Left hindlimb (tissue), 1 donor: ENCODE results near the gene CSRP2.

Experiments used
- DNase-seq: peaks from one replicate; pipeline ENCODE4 v3.0.0-alpha.2; 2018

Gene CSRP2

GRCh38 chr12:76878899-76879709, at the start of gene CSRP2:
TSS of gene CSRP2 (minus strand) at chr12:76879019. CDS start at chr12:76866260, 12,759 bp downstream.
- DNase-seq, result peak; percentile 94

- peak; percentile 37 for DNase-seq
Measured at GRCh38 chr12:76927170-76927784, 48.5 kb upstream of the CSRP2 start.

DNA sequence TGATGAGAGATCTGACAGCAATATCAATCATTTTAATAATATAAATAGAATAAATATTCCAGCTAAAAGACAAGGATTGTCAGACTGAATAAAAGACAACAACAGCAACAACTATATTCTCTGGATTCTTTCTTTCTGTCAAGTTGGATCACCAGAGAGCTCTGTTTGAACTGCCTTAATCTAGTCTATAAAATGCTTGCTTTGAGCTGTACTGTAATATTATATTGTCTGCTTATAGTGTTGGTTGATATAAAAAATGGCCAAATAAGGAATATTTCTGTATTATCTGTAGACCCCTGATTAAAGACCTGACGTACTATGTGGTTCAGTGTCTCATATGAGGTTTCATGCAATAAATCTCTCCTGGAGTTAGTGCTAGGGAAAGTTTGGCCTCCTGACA, 46.3 kb upstream of the CSRP2 start:
- no peak for DNase-seq

- DNase-seq, result no peak
Measured at GRCh38 chr12:76922866-76923265, 44.0 kb upstream of the CSRP2 start.

GRCh38 chr12:76921891-76922664, 43.3 kb upstream of the CSRP2 start:
- no peak for DNase-seq

DNA sequence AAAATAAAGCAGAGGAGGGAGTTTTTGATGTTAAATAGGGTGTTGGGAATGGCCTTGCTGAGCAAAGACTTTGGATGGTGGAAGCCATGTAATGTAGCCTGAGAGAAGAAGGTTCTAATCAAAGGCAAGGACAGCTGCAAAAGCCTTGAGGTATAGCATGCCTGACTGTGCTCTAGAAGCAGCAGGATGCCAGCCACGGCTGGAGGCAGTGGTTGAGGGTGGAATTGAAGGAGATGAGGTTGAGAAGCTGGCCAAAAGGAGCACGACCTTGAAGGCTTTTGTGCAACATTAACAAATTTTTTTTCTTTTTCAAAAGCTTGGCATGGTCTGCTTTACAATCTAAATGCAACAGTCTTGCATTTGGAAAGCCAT, 42.3 kb upstream of the CSRP2 start:
- DNase-seq, result no peak

GRCh38 chr12:76920172-76921099, 41.6 kb upstream of the CSRP2 start:
- no peak for DNase-seq

- DNase-seq, result no peak
Measured at GRCh38 chr12:76919383-76920171, 40.8 kb upstream of the CSRP2 start.

DNA sequence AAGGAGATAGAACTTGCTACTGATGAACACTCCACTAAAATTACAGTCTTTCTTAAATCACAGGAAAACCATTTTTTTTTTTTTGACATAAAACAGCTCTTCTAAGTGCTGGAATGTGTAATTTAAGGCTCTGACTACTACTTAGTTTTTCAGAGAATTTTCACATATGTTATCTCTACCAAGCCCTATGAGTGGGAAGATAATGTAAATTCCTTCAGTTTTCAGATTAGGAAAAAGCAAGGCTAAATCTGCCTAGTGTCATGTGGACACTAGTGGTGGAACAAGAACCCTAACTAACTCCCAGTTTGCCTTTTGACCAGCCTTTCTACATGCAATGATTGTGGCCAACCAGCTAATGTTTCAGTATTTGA, 37.3 kb upstream of the CSRP2 start:
- no peak for DNase-seq

DNA sequence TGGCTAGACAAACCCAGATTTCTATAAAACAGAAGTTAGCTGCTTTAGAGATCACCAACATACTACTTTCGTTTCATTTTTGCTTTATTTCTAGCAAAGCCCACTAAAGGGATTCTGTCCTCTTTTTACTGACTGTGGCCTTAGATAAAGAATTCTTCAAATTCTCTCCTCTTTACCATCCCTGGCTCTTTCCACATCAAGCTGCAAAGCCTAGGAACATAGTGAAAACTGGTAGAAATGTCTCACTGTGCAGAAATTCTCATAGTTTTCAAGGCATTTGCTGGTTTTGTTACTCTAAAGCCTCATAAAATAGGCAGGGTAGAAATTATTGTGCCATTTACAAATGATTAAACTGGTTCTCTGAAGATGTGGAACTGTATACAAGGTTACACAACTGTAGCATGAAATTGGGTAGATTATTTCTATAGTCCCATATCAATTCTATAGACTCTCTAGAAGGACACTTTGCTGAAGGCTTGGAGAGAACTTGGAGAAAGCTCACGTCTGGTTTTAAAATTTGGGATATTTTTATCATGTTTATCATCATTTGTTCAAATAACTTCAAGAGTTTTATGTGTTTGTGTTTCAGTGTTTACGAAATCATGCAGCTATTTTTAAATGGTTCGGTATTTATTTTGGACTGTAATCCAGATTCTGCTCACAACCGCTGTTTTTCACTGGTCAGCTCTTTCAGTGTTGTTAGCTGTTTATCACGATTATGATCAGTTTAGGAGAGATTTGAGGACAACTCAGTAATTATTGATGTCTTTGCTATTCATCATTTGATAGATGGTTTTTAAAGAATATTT, 36.7 kb upstream of the CSRP2 start:
- DNase-seq, result no peak

- no peak for DNase-seq
Measured at GRCh38 chr12:76914102-76914859, 35.5 kb upstream of the CSRP2 start.

DNA sequence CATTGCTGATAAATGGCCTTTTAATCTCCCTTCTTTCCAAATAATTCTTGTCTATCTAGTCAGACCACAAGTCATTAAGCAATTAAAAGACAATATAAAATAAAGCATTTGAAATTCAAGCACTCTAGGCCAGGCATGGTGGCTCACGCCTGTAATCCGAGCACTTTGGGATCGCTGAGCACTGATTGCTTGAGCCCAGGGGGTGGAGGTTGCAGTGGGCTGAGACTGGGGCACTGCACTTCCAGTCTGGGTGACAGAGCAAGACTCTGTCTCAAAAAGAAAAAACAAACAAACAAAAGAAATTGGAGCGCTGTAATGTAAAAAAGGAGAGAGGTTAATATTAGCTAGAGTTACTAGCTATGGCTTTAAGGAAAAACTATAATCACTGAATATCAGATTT, 30.5 kb upstream of the CSRP2 start:
- no peak for DNase-seq

- DNase-seq, result no peak
Measured at GRCh38 chr12:76908303-76909017, 29.6 kb upstream of the CSRP2 start.

GRCh38 chr12:76901628-76902380, 23.0 kb upstream of the CSRP2 start:
- no peak for DNase-seq

GRCh38 chr12:76899522-76899921, 20.7 kb upstream of the CSRP2 start:
- no peak for DNase-seq

DNA sequence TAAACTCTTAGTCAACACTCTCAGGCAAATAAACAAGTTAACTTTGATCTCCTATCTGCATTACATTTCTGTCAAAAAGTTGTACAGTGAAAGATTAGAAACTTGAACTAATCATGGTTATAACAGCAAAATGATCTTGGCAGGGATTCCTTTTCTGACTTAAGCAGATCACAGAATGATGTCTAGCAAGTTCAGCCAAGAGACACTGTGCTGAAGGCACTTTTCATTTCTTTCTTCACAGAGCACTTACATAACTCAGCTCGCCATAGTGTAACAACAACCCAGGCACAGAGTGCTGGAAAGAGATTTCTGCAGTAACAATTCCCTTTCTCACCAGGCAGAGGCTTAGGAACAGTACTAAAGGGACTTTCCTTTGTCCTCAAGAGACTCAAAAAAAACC, 19.6 kb upstream of the CSRP2 start:
- no peak for DNase-seq

DNA sequence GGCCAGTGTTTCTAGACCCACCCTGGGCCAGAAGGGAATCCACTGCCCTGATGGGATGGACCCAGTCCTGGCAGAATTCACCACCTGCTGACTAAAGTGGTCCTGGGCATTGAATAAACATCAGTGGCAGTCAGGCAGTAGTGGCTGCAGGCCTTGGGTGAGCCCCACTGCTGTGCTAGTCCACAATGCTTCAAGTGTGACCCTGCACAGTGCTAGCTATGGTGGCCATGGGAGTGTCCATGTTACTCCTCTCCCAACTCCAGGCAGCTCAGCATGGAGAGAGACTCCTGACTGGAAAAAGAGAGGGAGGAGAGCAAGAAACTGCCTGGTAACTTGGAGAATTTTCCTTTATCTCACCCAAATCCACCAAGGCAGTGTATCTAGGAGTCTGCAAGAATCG, 17.5 kb upstream of the CSRP2 start:
- DNase-seq, result no peak

DNA sequence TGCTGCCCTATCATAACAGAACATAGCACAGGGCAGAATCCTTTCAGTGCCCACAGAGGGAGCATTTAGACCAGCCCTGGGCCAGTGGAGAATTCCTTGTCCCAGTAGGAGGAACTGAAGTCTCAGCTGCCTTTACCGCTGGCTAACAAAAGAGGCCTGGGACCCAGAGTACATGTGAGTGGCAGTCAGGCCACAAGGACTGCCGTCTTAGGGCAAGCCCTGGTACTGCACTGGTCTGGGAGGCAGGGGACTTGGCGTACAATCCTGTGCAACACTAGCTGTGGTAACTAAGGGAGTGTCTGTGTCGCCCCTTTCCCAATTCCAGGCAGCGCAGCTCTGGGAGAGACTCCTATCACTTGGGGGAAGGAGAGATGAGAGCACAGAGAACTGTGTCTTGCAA, 17.0 kb upstream of the CSRP2 start:
- DNase-seq, result no peak

GRCh38 chr12:76891609-76892008, 12.8 kb upstream of the CSRP2 start:
- DNase-seq, result no peak
